HS-5 (cell line): ENCODE data around the gene PIGT.

Experiments
- DNase-seq: peaks from one replicate; pipeline ENCODE4 v3.0.0-alpha.2; 2012; ENCODE audit warnings: low read depth

The PIGT gene

DNA sequence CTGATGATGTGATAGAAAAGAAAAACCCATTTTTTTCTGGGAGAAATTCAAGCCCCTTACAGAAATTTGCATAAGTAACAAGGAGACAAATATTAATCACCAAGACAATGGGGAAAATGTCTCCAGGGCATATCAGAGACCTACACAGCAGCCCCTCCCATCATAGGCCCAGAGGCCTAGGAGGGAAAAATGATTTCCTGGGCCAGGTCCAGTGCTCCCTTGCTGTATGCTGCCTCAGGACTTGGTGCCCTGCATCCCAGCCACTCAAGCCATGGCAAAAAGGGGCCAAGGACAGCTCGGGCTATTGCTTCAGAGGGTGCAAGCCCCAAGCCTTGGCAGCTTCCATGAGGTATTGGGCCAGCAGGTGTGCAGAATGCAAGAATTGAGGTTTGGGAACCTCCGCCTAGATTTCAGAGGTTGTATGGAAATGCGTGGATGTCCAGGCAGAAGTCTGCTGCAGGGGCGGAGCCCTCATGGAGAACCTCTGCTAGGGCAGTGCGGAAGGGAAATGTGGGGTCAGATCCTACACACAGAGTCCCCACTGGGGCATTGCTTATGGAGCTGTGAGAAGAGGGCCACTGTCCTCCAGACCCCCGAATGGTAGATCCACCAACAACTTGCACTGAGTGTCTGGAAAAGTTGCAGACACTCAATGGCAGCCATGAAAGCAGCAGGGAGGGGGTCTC lies 15.5 kb upstream of the PIGT start:
- no peak for DNase-seq

DNA sequence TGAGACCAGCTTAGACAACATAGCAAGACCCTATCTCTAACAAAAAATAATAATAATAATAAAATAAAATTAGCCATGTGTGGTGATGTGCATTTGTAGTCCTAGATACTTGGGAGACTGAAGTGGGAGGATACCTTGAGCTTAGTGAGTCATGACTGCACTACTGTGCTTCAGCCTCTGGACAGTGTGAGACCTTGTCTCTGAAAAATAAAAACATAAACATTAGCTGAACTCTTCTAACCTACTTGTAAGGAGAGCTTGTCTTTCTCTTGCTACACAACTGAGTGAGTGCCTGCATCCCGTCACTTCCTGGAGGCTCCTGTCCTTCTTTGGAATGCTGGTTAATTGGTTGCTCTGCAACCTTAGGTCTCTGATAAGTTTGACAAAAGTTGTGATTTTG lies 13.0 kb upstream of the PIGT start:
- no peak for DNase-seq

DNA sequence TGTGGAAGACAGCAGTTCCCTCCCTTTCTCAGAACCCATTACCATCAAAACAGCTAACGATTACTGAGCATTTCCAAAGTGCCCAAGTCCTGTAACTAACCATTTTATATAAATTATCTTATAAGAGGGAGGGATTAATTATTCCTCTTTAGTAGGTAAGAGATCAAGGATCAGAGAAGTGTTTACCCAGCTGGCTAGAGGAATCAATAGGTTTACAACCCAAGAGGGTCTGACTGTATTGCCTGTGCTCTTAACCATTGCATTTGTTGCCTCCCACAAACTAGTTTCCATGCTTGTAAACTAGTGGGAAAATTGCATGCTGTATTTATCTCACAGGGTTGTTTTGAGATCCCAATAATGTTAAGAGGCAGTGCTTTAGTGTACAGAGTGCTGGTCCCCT lies 11.5 kb upstream of the PIGT start:
- no peak for DNase-seq

DNA sequence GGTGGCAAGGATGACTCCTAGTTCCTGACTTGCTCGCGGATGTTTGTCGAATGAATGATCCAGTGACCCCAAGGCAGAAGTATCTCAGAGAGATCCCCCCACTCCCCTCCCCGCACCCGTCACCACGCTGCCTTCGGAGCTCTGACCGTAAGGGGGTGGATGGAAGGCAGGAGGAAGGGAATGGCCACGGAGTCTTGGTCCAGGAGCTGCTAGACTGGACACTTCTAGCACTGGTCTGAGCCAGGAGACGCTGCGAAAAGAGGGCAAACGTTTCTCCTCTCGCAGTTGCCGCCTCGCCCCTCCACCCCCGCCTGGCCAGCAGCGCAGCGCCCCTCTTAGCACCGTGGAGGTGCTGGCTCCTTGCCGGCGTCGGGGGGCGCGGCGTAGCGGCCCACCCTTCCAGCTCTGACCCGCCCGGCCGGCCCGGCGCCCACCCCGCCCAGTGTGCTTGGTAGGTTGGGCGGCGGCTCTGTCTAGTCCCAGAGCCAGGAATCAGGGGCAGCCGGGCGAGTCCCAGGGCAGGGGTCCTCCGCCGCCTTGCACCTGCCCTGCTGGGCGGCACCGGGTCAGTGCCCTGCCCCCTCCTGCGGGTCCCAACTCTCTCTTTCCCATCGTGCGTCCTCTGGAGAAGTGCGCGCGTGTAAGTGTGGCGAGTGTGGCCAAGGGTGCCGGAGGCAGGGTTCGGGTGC lies 10.2 kb upstream of the PIGT start:
- DNase-seq: no peak

DNA sequence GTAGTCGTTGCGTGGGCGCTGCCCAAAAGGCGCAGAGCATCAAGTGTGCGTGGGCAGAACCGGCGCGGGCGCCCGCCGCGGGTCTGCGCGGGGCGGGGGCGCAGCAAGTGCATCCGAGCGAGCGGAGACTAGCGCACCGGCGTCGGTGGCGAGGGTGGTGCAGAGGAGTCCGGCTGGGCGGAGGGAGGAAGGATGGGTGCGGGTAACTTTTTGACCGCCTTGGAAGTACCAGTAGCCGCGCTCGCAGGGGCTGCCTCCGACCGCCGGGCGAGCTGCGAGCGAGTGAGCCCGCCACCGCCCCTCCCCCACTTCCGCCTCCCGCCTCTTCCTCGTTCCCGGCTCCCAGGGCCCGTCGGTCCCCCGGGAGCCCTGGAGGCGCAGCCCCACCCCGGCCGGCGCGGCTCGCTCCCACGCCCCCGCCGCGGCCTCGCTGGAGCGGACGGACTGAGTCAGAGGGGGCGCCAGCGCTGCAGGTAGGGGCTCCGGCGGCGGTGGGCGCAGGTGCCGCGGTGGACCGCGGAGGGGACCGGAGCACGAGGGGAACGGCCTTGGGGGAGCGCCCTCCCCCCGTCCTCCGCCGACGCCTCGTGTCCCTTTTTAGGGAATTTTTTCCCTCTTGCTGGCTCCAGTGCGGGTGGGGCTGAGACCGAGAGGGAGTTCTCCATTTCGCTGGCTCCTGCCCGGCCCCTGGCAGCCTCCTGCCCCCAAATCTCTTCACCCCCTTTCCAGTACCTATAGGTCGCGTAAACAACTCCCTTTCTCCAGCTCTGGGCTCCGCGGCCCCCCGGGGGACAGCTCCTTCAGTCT lies 9.5 kb upstream of the PIGT start:
- DNase-seq: no peak

DNA sequence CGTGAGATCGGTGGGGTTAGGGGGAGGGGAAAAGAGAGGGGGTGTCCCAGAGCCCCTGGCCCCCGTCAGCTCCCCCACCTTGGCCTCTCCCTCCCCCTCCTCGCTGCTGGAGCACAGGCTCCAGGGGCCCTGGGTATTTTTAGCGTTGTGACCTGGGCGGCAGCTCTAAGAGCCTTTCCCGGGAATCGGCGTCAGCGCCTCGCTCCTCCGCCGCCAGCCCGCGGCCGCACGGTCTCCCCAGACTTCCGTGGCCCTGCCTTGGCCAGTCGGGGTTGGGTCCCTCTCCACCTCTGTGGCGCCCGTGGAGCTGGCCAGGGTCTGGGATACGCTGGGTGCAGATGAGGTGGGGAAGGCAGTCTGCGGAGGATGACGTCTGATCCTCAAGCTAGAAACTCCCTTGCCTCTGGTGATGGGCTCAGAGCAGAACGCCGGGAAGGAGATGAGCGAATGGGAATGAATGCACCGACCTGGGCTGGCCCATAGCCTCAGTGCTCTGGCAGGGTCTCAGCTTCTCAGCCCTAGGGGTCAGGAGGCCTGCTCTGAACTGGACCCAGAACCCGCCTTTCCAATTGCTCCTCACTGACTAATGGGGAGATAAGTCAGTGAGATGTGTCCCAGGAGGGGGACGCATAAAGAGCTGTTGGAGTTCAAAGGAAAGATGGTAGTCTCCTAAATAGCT lies 8.7 kb upstream of the PIGT start:
- no peak for DNase-seq

DNA sequence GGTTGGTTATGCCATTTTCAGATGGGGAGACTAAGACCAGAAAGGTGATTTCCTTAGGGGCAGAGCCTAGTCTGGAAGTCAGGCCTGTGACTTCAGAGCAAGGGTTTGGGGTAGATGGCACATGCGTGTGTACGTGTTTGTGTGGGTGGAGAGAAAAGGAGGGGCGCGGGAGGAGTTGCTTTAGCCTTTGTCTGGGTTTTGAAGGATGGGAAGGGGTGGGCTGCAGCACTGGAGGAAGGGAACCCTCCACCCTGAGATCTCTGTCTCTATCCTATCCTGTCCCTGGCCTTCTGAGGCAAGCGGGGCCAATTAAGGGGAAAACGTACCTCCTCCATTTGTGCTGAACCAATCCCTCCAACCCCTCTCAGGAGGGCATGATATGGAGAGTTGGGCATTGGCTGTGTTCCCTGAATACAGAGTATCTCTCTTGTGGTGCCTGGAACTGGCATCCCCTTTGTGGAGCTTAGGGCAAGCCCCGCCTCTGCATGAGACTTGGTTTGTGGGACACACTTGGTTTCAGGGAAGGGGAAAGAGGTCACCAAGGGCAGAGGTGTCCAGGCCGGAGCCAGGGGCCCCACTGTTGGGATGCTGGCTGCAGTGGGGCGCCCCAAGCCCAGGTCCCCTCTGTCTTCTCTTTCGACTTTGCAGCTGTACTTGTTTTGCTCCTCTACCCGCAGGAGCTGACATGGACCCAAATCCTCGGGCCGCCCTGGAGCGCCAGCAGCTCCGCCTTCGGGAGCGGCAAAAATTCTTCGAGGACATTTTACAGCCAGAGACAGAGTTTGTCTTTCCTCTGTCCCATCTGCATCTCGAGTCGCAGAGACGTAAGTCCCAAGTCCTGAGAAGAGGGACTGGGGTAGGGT lies 7.9 kb upstream of the PIGT start, which contains the start of gene DBNDD2:
TSS of gene DBNDD2 (plus strand) at position 507 of the 863 bp plus-strand sequence. CDS start at position 686, 179 bp downstream.
- no peak for DNase-seq

DNA sequence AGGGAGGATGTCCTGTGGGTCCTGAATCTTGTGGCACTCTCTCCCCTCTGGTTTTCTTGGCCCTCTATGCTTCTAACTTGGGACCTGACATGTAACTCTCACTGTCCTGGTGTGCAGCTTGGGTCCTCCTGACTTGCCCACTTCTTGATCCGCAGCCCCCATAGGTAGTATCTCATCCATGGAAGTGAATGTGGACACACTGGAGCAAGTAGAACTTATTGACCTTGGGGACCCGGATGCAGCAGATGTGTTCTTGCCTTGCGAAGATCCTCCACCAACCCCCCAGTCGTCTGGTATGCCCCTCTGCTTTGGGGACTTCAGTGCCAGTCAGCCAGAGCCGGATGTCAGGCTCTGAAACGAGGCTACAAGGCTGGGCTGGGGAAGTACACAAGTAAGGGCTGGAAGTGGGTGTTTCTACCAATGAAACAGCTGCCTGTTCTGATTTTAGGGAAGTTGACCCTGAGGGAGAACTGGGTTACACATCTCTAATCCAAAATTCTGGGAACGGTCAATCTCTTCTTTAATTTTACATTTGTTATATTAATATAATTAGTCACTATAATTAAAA lies 7.2 kb upstream of the PIGT start:
- no peak for DNase-seq

DNA sequence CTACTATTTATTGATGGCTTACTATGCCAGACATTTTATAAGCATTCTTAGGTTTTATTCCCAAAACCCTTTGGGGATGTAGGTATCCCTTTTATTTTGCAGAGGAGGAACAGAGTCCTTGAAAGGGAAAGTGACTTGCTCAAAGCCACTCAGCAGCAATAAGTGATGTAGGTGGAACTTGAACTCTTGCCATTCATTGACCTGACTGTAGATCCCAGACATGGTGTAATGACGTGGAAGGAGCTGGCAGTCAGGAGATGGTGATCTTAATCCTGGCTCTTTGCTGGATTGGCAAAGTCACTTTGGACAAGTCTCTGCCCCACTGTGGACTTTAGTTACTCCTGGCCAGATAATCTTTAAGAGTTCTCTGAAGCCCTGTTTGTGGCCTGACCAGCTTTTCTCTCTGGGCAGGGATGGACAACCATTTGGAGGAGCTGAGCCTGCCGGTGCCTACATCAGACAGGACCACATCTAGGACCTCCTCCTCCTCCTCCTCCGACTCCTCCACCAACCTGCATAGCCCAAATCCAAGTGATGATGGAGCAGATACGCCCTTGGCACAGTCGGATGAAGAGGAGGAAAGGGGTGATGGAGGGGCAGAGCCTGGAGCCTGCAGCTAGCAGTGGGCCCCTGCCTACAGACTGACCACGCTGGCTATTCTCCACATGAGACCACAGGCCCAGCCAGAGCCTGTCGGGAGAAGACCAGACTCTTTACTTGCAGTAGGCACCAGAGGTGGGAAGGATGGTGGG lies 6.2 kb upstream of the PIGT start:
- no peak for DNase-seq

DNA sequence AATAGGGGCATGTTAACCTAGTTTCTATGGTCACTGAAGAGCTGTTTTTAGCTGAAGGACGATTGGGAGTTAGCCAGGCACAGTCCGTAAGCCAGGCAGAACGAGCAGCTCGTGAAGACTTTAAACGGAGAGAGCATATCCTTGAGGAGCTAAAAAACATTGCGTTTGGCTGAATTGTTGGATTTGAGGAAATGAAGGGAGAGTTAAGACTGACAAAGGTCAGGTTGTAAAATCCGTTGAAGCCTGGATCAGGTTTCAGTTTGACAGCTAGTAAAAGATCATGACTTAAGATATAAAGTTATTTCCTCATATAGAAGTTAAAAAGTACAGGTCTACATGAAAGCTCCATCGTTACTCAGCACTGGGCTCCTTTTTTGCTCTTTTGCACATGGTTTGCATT lies 5.1 kb upstream of the PIGT start:
- DNase-seq: no peak

DNA sequence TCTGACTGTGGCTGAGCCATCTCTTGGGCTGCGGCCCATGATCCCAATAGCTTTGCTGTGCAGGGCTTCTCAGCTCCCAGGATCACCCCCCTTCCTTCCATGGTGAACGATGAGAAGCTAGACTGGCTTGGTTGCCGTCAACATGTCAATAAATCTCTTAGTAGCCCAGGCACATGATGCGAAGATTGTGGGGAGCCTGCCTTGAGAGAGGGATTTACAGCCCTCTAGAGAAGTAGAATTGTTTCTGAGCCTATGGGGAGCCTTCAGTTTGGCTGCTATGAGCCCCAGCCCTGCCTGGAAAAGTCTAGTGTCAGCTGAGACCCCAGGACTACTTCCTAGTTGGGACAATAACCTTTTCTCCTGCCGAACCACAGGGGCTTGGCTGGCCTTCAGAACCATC lies 3.3 kb upstream of the PIGT start:
- no peak for DNase-seq

DNA sequence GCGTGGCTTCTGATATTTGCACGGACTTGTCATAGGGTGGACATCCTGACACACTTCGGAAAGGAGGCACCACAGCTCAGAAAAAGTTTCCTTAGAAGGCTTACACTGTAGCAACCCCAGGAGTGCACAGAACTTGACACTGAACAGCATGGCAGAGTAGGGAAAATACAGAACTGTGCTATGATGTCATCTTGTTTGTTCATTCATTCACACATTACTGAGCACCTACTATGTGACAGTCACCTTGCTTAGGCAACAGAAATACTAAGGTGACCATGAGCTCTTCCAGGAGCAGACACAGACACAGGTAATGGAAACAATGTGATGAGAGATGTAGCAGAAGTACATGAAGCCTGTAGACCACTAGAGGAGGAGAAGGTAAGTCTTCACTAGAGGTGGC lies 2.5 kb upstream of the PIGT start:
- DNase-seq: no peak

DNA sequence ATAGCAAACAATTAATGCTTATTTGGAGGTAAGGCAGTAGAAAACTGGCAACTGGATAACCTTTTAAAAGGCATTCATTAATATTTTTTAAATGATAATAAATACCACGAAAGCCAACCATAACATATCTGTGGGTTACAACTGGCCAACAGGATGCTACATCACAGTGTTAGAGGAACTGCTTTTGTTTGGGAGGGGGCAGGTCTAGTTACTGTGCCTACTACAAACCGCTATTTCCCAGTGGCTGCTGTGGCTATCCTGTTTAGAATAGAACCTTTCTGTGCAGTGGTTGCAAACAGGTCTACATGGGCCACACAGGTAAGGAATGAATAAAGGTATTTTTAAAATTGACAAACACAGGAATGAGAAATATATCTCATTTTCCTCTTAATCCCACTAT lies 976 bp downstream of the PIGT start:
- DNase-seq: no peak

DNA sequence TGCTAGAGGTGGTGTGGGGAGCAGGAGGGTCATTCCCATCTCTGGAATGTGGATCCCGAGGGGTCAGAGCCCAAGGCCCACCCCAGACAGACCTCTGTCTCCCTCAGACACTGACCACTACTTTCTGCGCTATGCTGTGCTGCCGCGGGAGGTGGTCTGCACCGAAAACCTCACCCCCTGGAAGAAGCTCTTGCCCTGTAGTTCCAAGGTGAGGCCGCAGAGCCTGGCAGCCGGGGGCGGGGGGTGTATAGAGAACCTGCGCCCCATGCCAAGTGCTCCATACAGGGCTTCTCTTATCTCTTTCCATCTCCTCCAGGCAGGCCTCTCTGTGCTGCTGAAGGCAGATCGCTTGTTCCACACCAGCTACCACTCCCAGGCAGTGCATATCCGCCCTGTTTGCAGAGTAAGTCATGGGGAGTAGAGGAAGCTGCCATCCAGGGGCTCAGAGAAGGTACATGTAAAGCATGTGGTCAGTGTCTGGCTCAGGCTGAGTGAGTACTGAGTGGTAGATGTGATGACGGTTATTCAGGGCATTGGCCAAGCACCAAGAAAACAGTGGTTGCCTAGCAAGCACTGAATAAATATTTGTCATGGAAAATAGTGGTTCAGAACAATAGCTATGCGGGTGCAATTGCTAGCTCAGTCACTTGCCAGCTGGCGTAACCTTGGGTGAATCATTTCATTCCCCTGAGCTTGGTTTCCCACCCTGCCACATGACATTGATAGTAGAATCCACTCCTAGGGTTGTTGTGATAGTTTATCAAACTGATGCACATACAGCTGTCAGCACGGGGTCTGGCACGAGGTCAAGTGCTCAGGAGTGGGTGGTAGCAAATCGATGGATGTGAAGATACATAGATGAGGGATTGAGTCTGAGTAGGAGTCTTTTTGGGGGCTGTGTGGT lies 3.5 kb downstream of the PIGT start:
- peak; percentile 100 for DNase-seq

DNA sequence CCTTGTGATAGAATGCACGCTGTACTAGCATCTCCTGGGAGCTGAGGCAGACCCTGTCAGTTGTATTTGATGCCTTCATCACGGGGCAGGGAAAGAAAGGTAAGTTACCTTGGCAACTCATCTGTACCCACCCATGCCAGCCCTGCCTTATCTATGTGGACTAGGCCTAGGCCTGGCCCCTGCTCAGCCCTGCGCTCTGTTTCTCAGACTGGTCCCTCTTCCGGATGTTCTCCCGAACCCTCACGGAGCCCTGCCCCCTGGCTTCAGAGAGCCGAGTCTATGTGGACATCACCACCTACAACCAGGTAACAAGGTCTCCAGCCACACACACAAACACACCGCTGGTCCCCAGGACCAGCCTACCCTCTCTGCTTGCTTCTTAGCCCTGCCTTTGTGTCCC lies 4.2 kb downstream of the PIGT start:
- no peak for DNase-seq

DNA sequence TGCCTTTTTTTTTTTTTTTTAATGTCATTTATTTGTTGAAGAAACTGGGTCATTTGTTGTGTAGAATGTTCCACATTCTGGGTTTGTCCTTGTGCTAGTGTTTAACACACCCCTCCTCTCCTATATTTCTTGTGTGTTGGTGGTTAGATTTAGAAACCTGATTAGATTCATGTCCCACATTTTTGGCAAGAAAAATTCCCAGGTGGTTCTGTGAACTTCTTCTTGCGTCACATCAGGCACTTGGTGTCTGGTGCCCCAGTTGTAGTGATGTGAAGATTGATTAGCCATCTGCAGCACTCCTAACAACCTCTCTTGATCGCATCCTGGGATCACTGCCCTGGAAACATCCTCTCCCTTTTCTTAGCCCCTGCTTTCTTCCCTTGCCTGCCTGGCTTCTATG lies 7.8 kb downstream of the PIGT start:
- no peak for DNase-seq

DNA sequence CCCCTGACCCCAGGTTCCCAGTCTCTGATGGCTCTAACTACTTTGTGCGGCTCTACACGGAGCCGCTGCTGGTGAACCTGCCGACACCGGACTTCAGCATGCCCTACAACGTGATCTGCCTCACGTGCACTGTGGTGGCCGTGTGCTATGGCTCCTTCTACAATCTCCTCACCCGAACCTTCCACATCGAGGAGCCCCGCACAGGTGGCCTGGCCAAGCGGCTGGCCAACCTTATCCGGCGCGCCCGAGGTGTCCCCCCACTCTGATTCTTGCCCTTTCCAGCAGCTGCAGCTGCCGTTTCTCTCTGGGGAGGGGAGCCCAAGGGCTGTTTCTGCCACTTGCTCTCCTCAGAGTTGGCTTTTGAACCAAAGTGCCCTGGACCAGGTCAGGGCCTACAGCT lies 9.6 kb downstream of the PIGT start:
- DNase-seq: no peak

DNA sequence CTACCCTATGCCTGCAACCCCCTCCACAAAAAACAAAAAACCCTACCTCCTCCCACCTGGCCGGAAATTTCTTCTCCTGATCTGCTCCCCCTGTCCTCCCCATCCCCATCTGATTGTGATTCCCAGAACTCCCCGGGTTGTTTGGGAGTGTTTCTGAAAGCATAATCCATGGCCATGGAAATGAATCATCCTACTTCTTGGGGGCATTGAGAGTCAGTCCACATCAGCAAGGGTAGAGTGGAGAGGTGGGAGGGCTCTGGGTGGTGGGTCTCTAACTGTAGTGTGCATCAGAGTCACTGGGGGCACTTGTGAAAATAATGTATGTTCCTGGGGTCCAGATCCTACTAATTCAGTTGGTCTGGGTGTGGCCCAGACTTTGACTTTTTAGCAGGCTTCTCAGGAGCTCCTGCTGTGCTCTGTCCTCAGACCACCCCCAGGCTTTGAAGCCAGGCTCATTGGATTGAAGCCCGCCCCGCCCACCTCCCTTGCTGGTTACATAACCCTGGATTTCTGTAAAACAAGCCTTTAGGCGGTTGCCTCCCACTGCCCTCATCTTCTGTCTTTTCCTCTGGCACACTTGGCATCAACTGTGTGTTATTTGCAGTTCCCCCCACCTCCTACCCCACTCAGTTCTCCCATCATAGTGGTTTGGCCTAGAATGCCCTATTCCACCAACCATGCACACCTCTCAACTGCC lies 10.5 kb downstream of the PIGT start:
- no peak for DNase-seq
